HCT116 (cell line): ENCODE results near the gene POLDIP2. TPM values are rescaled to one million over a fixed set of nuclear protein-coding genes. Genes with fewer than 3 reads are reported as not detected.
A peak's percentile ranks its signal among the peaks of the same experiment; 100 is the strongest.

ENCODE experiments used
- ATAC-seq: fragments of 200-7000 bp; cut with Tn5 transposase; 2 replicates; pipeline ENCODE4 v1.9.1; 2020; ENCODE audit warnings: mild to moderate bottlenecking, moderate library complexity
- BruUV-seq: library from RNA; stranded (reverse); fragments of 400-500 nt; replicated peaks from 2 replicates; lab custom pipeline; 2021; lab: Mats Ljungman, UMichigan
- CTCF ChIA-PET: fragments of 300-600 bp; sonication (Branson Sonifier 250); formaldehyde crosslinking; loops from one replicate; lab custom pipeline; 2021; ENCODE audit warnings: antibody characterized with exemption; lab: Charles Lee
- POLR2A ChIA-PET: fragments of 300-600, 350-600 bp; sonication (Branson Sonifier 250); formaldehyde crosslinking; loops from one replicate; lab custom pipeline; 2021; ENCODE audit warnings: antibody characterized with exemption; lab: Charles Lee
- RAD21 ChIA-PET, 2 experiments: fragments of 300-600 bp; sonication (Branson Sonifier 250); formaldehyde crosslinking; loops; one replicate each; lab custom pipeline; 2023; ENCODE audit warnings: low total read pairs in 2 of 2; ENCODE audit not compliant: uncharacterized antibody in 2 of 2, unreplicated experiment in 2 of 2, low non-redundant PET in 1 of 2; lab: Charles Lee
- DNase-seq: peaks from one replicate; pipeline ENCODE4 v3.0.0-alpha.2; 2010; ENCODE audit warnings: low read depth, low spot score
- H2AFZ ChIP-seq: fragments of 200-600 bp; shearing (Covaris generic), sonication (generic); 2 replicates; pipeline ENCODE4 v1.6.1; 2017; ENCODE audit warnings: low read depth, mixed run types, mixed read lengths, antibody characterized with exemption, low read length; ENCODE audit not compliant: poor library complexity, severe bottlenecking
- H3K27ac ChIP-seq: 2 replicates; pipeline ENCODE4 v1.5.1; 2012; ENCODE audit warnings: low read depth, low read length
- H3K27me3 ChIP-seq: fragments of 200-600 bp; sonication (generic); 2 replicates; pipeline ENCODE4 v1.6.1; 2016; ENCODE audit warnings: mixed run types, low read length, mixed read lengths; ENCODE audit not compliant: insufficient read depth
- H3K36me3 ChIP-seq, 2 experiments: fragments of 200-500 bp in 1 of 2; fragments of 200-600 bp in 1 of 2; sonication (Bioruptor generic) in 1 of 2; sonication (generic) in 1 of 2; 2 replicates each; pipeline versions ENCODE4 v1.5.1 to v1.6.1; 2014 to 2016; ENCODE audit warnings: low read length in 2 of 2, inconsistent platforms in 1 of 2, mixed read lengths in 1 of 2, mixed run types in 1 of 2; ENCODE audit not compliant: insufficient read depth in 2 of 2, control insufficient read depth in 1 of 2
- H3K4me1 ChIP-seq, 2 experiments: fragments of 200-600 bp in 1 of 2; sonication (generic) in 1 of 2; 2 replicates each; pipeline versions ENCODE4 v1.5.1 to v1.6.1; 2012 to 2017; ENCODE audit warnings: low read length in 2 of 2, inconsistent platforms in 1 of 2, mild to moderate bottlenecking in 1 of 2, mixed read lengths in 1 of 2, mixed run types in 1 of 2, moderate library complexity in 1 of 2; ENCODE audit not compliant: insufficient read depth in 2 of 2, control insufficient read depth in 1 of 2
- H3K4me2 ChIP-seq: fragments of 200-600 bp; sonication (generic); 2 replicates; pipeline ENCODE4 v1.6.1; 2017; ENCODE audit warnings: mixed run types, low read length, mixed read lengths
- H3K4me3 ChIP-seq, 2 experiments: fragments of 200-600 bp in 1 of 2; sonication (generic) in 1 of 2; replicated peaks in 1 of 2; 2 replicates each; pipeline ENCODE4 v1.5.1; 2011 to 2016; ENCODE audit warnings: low read length in 2 of 2, control low read depth in 1 of 2, low read depth in 1 of 2, mild to moderate bottlenecking in 1 of 2, mixed read lengths in 1 of 2, mixed run types in 1 of 2
- H3K79me2 ChIP-seq: fragments of 200-600 bp; sonication (generic); 2 replicates; pipeline ENCODE4 v1.6.1; 2017; ENCODE audit warnings: mild to moderate bottlenecking, mixed run types, low read length, moderate library complexity, mixed read lengths; ENCODE audit not compliant: insufficient read depth
- H3K9ac ChIP-seq: fragments of 200-600 bp; sonication (generic); 2 replicates; pipeline ENCODE4 v1.6.1; 2016; ENCODE audit warnings: low read length, mixed read lengths
- H3K9me2 ChIP-seq: fragments of 200-600 bp; sonication (generic), shearing (Covaris generic); 2 replicates; pipeline ENCODE4 v1.6.1; 2017; ENCODE audit warnings: mixed run types, mild to moderate bottlenecking, moderate library complexity; ENCODE audit not compliant: insufficient read depth
- H3K9me3 ChIP-seq, 2 experiments: fragments of 200-500 bp in 1 of 2; fragments of 200-600 bp in 1 of 2; sonication (Bioruptor generic) in 1 of 2; sonication (generic) in 1 of 2; 2 replicates each; pipeline ENCODE4 v1.6.1; 2014 to 2017; ENCODE audit warnings: low read length in 2 of 2, mixed read lengths in 2 of 2, inconsistent platforms in 1 of 2, low read depth in 1 of 2, mild to moderate bottlenecking in 1 of 2, mixed run types in 1 of 2, moderate library complexity in 1 of 2; ENCODE audit not compliant: control insufficient read depth in 1 of 2, insufficient read depth in 1 of 2
- H4K20me1 ChIP-seq: fragments of 200-600 bp; sonication (generic), shearing (Covaris generic); 2 replicates; pipeline ENCODE4 v1.6.1; 2017; ENCODE audit warnings: mixed run types, mild to moderate bottlenecking, moderate library complexity; ENCODE audit not compliant: insufficient read depth
- CBX3 ChIP-seq: IDR thresholded peaks from 2 replicates; pipeline ENCODE4 v1.6.1; 2012; ENCODE audit warnings: low read depth
- CEBPB ChIP-seq: IDR thresholded peaks from 2 replicates; pipeline ENCODE4 v1.6.1; 2012; ENCODE audit warnings: low read depth
- CTCF ChIP-seq, 3 experiments: fragments of 200-600 bp in 1 of 3; sonication (generic) in 1 of 3; IDR thresholded peaks in 2 of 3; conservative IDR thresholded peaks in 1 of 3; 2 replicates each; pipeline ENCODE4 v1.5.1; 2012 to 2017; ENCODE audit warnings: low read depth in 2 of 3, low read length in 2 of 3, antibody characterized with exemption in 1 of 3, borderline replicate concordance in 1 of 3, control low read depth in 1 of 3, mild to moderate bottlenecking in 1 of 3, mixed read lengths in 1 of 3, mixed run types in 1 of 3, moderate library complexity in 1 of 3; ENCODE audit not compliant: insufficient read depth in 1 of 3
- EGR1 ChIP-seq: IDR thresholded peaks from 2 replicates; pipeline ENCODE4 v1.6.1; 2012; ENCODE audit warnings: low read depth
- EZH2phosphoT487 ChIP-seq: fragments of 200-600 bp; IDR thresholded peaks from 2 replicates; pipeline ENCODE4 v1.6.1; 2018; ENCODE audit warnings: antibody characterized with exemption, borderline replicate concordance
- FOSL1 ChIP-seq: IDR thresholded peaks from 2 replicates; pipeline ENCODE4 v1.6.1; 2012; ENCODE audit warnings: low read depth
- JUND ChIP-seq: IDR thresholded peaks from 2 replicates; pipeline ENCODE4 v1.6.1; 2012
- POLR2A ChIP-seq: IDR thresholded peaks from 2 replicates; pipeline ENCODE4 v1.7.0; 2011; ENCODE audit warnings: borderline replicate concordance; ENCODE audit not compliant: insufficient read depth, insufficient read length; ENCODE audit errors: extremely low read depth
- POLR2AphosphoS5 ChIP-seq: IDR thresholded peaks from 2 replicates; pipeline ENCODE4 v1.6.1; 2011; ENCODE audit warnings: mild to moderate bottlenecking, low read depth, low read length, moderate library complexity
- RAD21 ChIP-seq: IDR thresholded peaks from 2 replicates; pipeline ENCODE4 v1.6.1; 2012; ENCODE audit warnings: low read depth, mild to moderate bottlenecking
- REST ChIP-seq: IDR thresholded peaks from 2 replicates; pipeline ENCODE4 v1.6.1; 2012; ENCODE audit warnings: low read depth
- SIN3A ChIP-seq: IDR thresholded peaks from 2 replicates; pipeline ENCODE4 v1.6.1; 2012; ENCODE audit warnings: low read depth
- SP1 ChIP-seq: IDR thresholded peaks from 2 replicates; pipeline ENCODE4 v1.6.1; 2012; ENCODE audit warnings: low read depth
- SRF ChIP-seq: IDR thresholded peaks from 2 replicates; pipeline ENCODE4 v1.6.1; 2012; ENCODE audit warnings: low read depth
- ZNF274 ChIP-seq: fragments of 200-500 bp; sonication (Bioruptor generic); IDR thresholded peaks from 2 replicates; pipeline ENCODE4 v1.6.1; 2014; ENCODE audit warnings: mild to moderate bottlenecking, low read depth, low read length, inconsistent platforms
- intact Hi-C: fragments of 100-400 bp; cut with micrococcal nuclease; formaldehyde crosslinking; loops from 2 replicates; pipeline ENCODE4 v1.10.0; 2022
- total RNA-seq: library from RNA; stranded (reverse); gene quantifications from one replicate; pipeline ENCODE4 v1.2.1, GENCODE V29; 2021; ENCODE audit not compliant: unreplicated experiment

The POLDIP2 gene
- total RNA-seq, 1 experiment from 2014 or later: 78.0 TPM

GRCh38 chr17:28404812-28405570 lies 47.7 kb upstream of the POLDIP2 start:
- Histone ChIP-seq H3K9me3 (no peaks in the 10 kb centered on the region), H3K4me2 (peak overlapping the region; percentile 91), H2AFZ (no peak overlapping the region), H3K9me2 (no peaks in the 10 kb centered on the region), H3K27ac (peak overlapping the region; percentile 70; the same call in 1 of the 2 replicates), H3K79me2 (peaks cover 12% of the 10 kb centered on the region; the same call in 1 of the 2 replicates), H3K4me1 (peaks cover 4 to 26% of the 10 kb centered on the region in 2 experiments; a peak in 3 of 4 replicates), H3K27me3 (no peaks in the 10 kb centered on the region), H3K36me3 (peaks cover 16 to 24% of the 10 kb centered on the region in 2 experiments; a peak in 3 of 4 replicates), H3K9ac (peak overlapping the region; percentile 74), H4K20me1 (no peaks in the 10 kb centered on the region), H3K4me3 (peak overlapping the region; percentile 73 to 89)
- RAD21 ChIA-PET: no interaction called here
- TF ChIP-seq ZNF274 (no peak), CEBPB (no peak), SP1 (no peak), RAD21 (no peak), EGR1 (no peak), POLR2AphosphoS5 (no peak), JUND (no peak), EZH2phosphoT487 (no peak), CBX3 (no peak)
- CTCF ChIA-PET: interaction anchor here (2.6 kb wide), 1 partner anchor 12 kb away, joined by 13 read pairs; no protein-coding TSS in a partner anchor
- POLR2A ChIA-PET: interaction anchor here (1.0 to 1.1 kb wide), 2 partner anchors 11 to 70 kb away, joined by 3 to 4 read pairs; partner anchors contain the start of genes IFT20 and TNFAIP1
- DNase-seq (no peak), ATAC-seq (no peak; the same call in 1 of the 2 replicates)
- no TSS peak for BruUV-seq
- intact Hi-C loops: no loop called here

DNA sequence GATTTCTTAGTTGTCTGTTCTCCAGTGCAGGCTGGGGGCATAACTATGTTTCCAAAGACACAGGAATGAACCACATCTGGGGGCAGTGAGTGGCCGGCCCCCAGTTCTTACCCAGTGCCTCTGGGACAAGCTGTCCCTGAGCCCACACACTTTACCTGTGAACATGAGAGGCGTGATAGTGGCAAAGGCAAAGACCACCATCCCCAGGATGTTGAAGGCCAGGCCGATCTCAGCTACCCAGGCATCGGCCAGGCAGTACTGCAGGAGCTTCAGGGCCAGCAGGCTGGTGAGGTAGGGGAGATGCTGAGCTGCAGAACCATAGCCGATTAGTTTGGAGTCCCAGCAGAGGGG lies 47.1 kb upstream of the POLDIP2 start:
- CTCF ChIA-PET: interaction anchor here (2.6 kb wide), 1 partner anchor 13 kb away, joined by 13 read pairs; no protein-coding TSS in a partner anchor
- intact Hi-C loops: no loop called here
- POLR2A ChIA-PET: no interaction called here
- no peak for TF ChIP-seq EGR1
- no peak for TF ChIP-seq POLR2AphosphoS5
- no peak for TF ChIP-seq ZNF274
- no peak for TF ChIP-seq SRF
- no peak for TF ChIP-seq SIN3A
- no peak for TF ChIP-seq RAD21
- no peak for TF ChIP-seq FOSL1
- TF ChIP-seq REST: no peak
- TF ChIP-seq POLR2A: no peak
- TF ChIP-seq CTCF (IDR thresholded peaks at IDR 0.05 in 2 of 3, conservative IDR thresholded peaks at IDR 0.05 in 1 of 3; ENCODE audit: borderline replicate concordance in 1 of 3, insufficient read depth in 1 of 3, low read depth in 2 of 3, low read length in 2 of 3): no peak

More for the DNA sequence above, 47.1 kb upstream of the POLDIP2 start:
- Histone ChIP-seq H3K4me2 (no peak overlapping the region), H3K4me1 (peaks cover 4 to 26% of the 10 kb centered on the region in 2 experiments; a peak in 3 of 4 replicates), H3K4me3 (no peak overlapping the region), H3K79me2 (peaks cover 12% of the 10 kb centered on the region; the same call in 1 of the 2 replicates), H3K9me3 (no peaks in the 10 kb centered on the region), H3K27me3 (no peaks in the 10 kb centered on the region), H2AFZ (no peak overlapping the region), H3K36me3 (peaks cover 18 to 24% of the 10 kb centered on the region in 2 experiments; a peak in 3 of 4 replicates), H3K27ac (no peak overlapping the region), H3K9me2 (no peaks in the 10 kb centered on the region), H3K9ac (no peak overlapping the region), H4K20me1 (no peaks in the 10 kb centered on the region)
- ATAC-seq (no peak), DNase-seq (no peak)
- RAD21 ChIA-PET: no interaction called here
- no TSS peak for BruUV-seq
